Vagina (tissue), 2 donors: Measurements from ENCODE around the gene PDLIM1.

ENCODE experiments used
- POLR2A ChIP-seq, 2 donors: fragments of 450-650 bp; IDR thresholded peaks; one replicate each; pipeline ENCODE4 v1.6.1; 2017; ENCODE audit warnings: antibody characterized with exemption in 2 of 2, mild to moderate bottlenecking in 2 of 2, moderate library complexity in 2 of 2
- TF ChIP-seq, protein P1 (sequence below), 3 experiments: fragments of 450-650 bp in 2 of 3; fragments of 200-600 bp in 1 of 3; sonication (generic) in 1 of 3; IDR thresholded peaks; one replicate each; pipeline ENCODE4 v1.5.1; 2017 to 2019; ENCODE audit warnings: antibody characterized with exemption in 3 of 3, mild to moderate bottlenecking in 2 of 3, moderate library complexity in 2 of 3

DNA sequence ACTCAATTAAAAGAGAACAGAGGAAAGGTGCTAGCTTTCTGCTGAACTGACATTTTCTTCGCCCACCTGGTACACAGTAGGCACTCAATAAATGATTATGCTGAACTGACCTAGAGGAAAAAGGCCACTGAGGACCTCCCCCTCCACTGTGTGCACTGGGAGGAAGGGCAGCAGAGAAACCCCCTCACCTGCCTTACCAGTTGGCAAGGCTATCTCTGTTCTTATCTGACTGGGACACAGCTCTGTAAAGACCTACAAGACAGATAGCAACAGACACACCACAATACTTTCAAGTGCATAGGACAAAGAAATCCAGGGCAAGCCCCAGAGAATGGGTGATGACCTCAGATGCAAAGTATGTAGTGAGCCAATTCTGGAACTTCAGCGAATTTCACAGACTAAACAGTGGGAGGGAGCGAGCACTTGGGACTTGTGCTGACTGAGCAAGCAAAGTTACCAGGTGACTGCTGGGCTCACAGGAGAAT is 30.4 kb downstream of the PDLIM1 start:
- TF ChIP-seq, protein P1, sequence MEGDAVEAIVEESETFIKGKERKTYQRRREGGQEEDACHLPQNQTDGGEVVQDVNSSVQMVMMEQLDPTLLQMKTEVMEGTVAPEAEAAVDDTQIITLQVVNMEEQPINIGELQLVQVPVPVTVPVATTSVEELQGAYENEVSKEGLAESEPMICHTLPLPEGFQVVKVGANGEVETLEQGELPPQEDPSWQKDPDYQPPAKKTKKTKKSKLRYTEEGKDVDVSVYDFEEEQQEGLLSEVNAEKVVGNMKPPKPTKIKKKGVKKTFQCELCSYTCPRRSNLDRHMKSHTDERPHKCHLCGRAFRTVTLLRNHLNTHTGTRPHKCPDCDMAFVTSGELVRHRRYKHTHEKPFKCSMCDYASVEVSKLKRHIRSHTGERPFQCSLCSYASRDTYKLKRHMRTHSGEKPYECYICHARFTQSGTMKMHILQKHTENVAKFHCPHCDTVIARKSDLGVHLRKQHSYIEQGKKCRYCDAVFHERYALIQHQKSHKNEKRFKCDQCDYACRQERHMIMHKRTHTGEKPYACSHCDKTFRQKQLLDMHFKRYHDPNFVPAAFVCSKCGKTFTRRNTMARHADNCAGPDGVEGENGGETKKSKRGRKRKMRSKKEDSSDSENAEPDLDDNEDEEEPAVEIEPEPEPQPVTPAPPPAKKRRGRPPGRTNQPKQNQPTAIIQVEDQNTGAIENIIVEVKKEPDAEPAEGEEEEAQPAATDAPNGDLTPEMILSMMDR (IDR thresholded peaks at IDR 0.05): no peak
- no peak for TF ChIP-seq POLR2A (IDR thresholded peaks at IDR 0.05)
